IMR-90 (cell line): Measurements from ENCODE around the gene RELCH.

Experiments
- CTCF ChIP-seq: conservative IDR thresholded peaks from 2 replicates; pipeline ENCODE4 v1.5.1; 2012; ENCODE audit warnings: mild to moderate bottlenecking, low read depth, low read length, improper control_type of control experiment
- POLR2A ChIP-seq: IDR thresholded peaks from 2 replicates; pipeline ENCODE4 v1.6.1; 2012; ENCODE audit warnings: mild to moderate bottlenecking, low read depth, low read length
- SMC3 ChIP-seq: fragments of 150-350 bp; IDR thresholded peaks from 2 replicates; pipeline ENCODE4 v1.6.1; 2016; ENCODE audit warnings: low read depth, mild to moderate bottlenecking, antibody characterized with exemption, low read length, moderate library complexity

GRCh38 chr18:62357079-62357719, 170.1 kb downstream of the RELCH start:
- TF ChIP-seq SMC3 (no peak), POLR2A (no peak), CTCF (no peak)
